AG20443 (cell line): ENCODE measurements around the gene LUZP4.
"Not testable (repeated sequence)": the region's sequence is repeated elsewhere in the genome, so short reads cannot be mapped to it uniquely, and the experiment has no call there.

Source experiments
- DNase-seq: peaks from one replicate; pipeline ENCODE4 v3.0.0; 2012; ENCODE audit warnings: low spot score, mixed read lengths

Gene LUZP4, protein sequence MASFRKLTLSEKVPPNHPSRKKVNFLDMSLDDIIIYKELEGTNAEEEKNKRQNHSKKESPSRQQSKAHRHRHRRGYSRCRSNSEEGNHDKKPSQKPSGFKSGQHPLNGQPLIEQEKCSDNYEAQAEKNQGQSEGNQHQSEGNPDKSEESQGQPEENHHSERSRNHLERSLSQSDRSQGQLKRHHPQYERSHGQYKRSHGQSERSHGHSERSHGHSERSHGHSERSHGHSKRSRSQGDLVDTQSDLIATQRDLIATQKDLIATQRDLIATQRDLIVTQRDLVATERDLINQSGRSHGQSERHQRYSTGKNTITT

GRCh38 chrX:115289465-115289864 is at the start of gene LUZP4:
LUZP4 (plus strand) TSS chrX:115289715; CDS start chrX:115289760, 45 bp downstream.
- DNase-seq: no peak

DNA sequence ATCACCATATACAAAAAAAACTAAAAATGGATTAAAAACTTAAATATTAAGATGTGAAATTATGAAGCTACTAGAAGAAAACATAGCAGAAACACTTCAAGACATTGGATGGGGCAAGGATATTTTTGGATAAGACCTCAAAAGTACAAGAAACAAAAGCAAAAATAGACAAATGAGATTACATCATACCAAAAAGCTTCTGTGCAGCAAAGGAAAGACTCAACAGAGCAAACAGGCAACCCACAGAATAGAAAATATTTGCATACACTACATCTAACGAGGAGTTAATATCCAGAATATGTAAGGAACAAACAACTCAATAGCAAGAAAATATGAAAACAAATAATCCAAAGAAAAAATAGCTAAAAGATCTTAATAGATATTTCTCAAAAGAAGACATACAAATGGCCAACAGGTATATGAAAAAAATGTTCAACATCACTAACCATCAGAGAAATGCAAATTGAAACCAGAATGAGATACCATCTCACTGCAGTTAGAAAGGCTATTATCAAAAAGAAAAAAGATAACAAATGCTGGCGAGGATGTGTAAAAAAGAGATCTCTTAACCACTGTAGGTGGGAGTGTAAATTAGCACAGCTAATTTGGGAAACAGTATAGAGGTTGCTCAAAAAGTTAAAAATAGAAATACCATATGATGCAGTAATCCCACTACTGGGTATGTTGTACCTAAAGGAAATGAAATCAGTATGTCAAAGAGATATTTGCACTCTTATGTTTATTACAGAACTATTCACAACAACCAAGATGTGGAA is 37.9 kb upstream of the LUZP4 start:
- no peak for DNase-seq

- DNase-seq: no peak
Observed at GRCh38 chrX:115255003-115255402, 34.5 kb upstream of the LUZP4 start.

GRCh38 chrX:115257711-115258110 is 31.8 kb upstream of the LUZP4 start:
- no peak for DNase-seq

- DNase-seq: no peak
Observed at GRCh38 chrX:115259238-115259875, 30.2 kb upstream of the LUZP4 start.

- peak; percentile 20 for DNase-seq
Observed at GRCh38 chrX:115260330-115260729, 29.2 kb upstream of the LUZP4 start.

DNA sequence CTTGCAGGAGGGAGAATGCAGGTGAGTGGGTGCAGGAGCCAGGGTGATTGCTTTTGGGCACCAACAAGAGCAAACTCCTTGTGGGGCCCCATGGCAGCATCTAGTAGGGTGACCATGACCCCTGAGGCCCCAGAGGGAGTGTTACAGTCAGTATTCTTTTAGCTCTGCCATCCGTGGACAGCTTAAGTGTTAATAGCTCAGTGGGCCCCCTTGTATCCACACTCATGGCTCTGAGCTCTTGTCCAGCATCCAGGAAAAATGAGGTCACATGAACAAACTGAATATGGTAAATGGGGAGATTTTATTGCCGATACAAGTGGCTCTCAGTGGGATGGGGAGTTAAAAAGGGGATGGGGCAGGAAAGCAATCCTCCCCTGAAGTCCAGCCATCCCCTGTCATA is 28.4 kb upstream of the LUZP4 start:
- DNase-seq: no peak

- no peak for DNase-seq
Observed at GRCh38 chrX:115264009-115264408, 25.5 kb upstream of the LUZP4 start.

DNA sequence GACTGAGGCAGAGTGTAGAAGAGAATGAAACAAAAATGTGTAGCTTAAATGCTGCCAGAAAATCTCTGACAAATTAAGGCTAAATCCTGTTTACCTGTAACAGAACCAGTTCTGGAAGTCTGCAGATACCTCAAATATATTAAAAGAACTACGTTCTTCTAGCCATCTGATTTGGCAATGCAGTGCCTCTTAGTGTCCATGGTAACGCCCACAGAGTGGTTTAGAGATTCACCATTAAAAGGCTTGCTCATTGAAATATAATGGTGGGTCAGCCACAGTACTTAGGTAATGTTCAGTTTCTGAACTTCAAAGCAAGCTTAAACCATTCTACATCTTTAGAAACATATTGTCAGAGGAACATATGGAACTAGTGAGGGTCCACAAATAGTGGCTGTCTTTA is 23.2 kb upstream of the LUZP4 start:
- DNase-seq: no peak

DNA sequence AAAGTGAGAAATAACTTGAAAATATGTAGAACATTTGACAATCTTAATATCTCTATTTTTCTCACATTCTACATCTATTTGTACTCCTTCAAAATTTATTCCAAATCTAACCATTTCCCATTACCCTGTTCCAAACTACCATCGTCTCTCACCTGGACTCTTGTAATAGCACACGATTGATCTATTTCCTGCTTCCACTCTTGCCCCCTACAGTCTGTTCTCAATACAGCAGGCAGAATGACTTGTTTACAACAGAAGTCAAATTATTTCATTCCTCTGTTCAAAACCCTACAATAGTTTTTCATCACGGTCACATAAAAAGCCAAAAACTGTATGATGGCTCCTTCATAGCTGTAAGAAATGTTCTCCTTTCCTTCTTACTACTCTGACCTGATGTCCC is 21.1 kb upstream of the LUZP4 start:
- DNase-seq: no peak

- no peak for DNase-seq
Observed at GRCh38 chrX:115269051-115269683, 20.3 kb upstream of the LUZP4 start.

- no peak for DNase-seq
Observed at GRCh38 chrX:115284877-115285276, 4.6 kb upstream of the LUZP4 start.

DNA sequence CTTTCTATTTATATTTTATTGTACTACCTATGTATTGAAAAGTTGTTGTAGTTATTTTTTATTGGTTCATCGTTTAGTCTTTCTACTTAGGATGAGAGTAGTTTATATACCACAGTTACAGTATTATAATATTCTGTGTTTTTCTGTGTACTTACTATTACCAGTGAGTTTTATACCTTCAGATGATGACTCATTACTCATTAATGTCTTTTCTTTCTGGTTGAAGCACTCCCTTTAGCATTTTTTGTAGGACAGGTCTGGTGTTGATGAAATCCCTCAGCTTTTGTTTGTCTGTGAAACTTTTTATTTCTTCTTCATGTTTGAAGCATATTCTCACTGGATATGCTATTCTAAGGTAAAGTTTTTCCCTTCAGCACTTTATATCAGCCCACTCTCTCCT is 7.7 kb downstream of the LUZP4 start:
- DNase-seq: no peak

- DNase-seq: no peak
Observed at GRCh38 chrX:115311139-115311538, 21.6 kb downstream of the LUZP4 start.

DNA sequence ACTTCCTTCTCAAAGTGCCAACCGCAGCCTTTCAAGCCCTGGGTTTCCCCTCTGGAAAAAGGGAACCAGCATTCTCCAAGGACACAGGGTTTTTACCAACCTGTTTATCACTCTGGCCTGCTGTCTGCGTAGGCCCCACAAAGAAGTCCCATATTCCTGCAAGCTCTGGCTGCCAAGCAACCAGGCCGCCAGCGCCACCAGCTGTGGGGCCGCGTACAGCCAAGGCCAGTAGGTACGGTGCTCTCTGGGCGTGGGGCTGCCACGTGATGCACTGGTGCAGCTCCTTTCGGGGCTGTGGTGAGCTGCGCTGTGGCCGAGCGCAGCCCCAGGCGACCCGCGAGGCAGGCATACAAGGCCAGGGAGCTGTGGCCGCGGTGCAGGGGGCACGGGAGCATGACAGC is 22.1 kb downstream of the LUZP4 start:
- no peak for DNase-seq

DNA sequence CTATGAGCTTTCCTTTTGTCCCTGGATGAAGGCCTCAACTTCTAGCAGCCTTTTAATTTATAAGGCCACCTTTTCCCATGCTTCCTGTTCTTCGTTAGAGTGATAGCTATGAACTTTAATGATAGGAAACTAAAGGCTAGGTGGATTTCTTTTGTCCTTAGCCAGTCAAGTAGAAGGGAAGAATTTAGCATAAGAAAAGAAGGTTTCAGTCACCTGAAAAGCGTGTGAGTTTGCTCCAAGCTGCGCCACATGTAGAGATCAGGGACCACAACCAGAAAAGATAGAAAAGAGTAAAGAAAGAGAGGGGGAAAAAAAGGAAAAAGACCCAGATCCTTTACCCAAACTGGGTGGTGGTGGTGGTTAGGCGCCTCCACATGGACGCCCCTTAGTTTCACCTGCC is 28.6 kb downstream of the LUZP4 start:
- no peak for DNase-seq

GRCh38 chrX:115322375-115322774 is 32.9 kb downstream of the LUZP4 start:
- no peak for DNase-seq

DNA sequence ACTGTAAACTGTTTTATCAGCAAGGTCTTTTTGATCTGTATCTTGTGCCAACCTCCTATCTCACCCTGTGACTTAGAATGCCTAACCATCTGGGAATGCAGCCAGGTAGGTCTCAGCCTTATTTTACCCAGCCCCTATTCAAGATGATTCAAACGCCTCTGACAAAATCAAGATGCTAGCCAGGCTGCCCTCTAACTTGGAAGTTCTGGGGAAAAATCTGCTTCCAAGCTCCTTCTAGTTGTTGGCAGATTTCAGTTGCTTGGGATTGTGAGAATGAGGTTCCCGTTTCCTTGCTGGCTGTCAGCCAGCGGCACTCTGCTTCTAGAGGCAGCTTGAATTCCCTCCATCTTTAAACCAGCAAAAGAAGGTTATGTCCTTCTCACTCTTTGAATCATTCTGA is 34.7 kb downstream of the LUZP4 start:
- peak; percentile 5 for DNase-seq

DNA sequence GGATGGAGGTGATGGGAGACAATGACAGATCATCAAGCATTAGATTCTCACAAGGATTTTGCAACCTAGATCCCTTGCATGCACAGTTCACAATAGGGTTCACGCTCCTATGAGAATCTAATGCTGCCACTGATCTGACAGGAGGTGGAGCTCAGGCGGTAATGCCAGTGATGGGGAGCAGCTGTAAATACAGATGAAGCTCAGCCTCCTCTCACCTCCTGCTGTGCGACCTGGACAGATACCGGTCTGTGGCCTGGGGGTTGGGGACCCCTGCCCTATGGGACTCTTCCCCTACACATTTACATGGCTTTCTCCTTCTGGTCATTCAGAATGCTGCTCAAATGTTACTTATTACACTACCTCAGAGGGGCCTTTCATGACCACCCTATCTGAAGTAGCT is 39.8 kb downstream of the LUZP4 start:
- not testable (repeated sequence) for DNase-seq

DNA sequence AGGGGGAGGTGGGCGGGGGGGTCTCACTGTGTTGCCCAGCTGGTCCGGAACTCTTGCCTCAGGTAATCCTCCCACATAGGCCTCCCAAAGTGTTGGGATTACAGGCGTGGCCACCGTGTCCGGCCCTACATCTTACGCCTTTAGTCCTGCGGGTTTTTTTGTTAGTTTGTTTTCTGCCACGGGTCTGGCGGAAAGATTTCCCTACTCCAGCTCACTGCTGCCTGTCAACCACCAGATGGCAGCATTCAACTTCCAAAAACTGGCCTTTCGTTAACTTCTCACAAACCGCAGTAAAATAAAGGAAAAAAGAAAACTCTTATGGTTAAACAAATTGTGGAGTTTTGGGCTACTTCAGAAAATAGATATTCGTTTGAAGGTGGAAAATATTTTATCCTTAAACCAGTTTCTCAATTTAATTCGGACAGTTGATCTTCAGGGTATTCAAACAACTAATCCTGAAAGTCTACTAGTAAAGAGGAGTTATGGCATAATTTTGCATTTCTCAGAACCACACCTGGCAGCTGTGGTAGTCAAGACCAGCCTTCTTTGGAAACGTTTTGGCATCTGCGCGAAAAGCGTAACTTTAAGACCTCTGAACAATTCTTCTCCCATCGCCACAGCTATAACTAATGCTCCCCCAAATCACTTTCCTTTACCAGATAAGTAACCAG is 41.1 kb downstream of the LUZP4 start:
- DNase-seq: peak; percentile 57

- DNase-seq: no peak
Observed at GRCh38 chrX:115332832-115333231, 43.3 kb downstream of the LUZP4 start.

GRCh38 chrX:115333446-115333845 is 43.9 kb downstream of the LUZP4 start:
- no peak for DNase-seq
